ENCODE results near the gene MARCHF3.
"Not testable (repeated sequence)": the region's sequence is repeated elsewhere in the genome, so short reads cannot be mapped to it uniquely, and the experiment has no call there.

MARCHF3 gene

DNA sequence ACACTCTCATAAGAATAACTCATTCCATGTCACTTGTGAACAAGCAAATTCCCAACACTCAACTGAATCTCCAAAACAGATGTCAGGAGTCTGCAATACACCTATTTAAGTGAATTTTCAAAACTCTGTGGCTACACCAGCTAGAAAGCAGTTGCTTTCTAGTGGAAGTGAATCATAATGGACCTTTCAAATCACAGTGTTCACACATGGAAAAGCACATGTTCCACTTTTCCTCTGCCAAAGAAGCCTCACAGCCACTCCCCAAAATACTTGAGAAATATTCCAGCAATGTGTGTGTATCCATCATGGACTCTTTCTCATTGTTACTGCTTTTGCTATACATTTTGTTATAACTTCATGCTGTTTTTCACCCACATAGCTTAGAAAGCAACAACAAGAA is 17.4 kb downstream of the MARCHF3 start:
- no peak for DNase-seq (ENCODE audit: low read depth in 3 of 3)

DNA sequence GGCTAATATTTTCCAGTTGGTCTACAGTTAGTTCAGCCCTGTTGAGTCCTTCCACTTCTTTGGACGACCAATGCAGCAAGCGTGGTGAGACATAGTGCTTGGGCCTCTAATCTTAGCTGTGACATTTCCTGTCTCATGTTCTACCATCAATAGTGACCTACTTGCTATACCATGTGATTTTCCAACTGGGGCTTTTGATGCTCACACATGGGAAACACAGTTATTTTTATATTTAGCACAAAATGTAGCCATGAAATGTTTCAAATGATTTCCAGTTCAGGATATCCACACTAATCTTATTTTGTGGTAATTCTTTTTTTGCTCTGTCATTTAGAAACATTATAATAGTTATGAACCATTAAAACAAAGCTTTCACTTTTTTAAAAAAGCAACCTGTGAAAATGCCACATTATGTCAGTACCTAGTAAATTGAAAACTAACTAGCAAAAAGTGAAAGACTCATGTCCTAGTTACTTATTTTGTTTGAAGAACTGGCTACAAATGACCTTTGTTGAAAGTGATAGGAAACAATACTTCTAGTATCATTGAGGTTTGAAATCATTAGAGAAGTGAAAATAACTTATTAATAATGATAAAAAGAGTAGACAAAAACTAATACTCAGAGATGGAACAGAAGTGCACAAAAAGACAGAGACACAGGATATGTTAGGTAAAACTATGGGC is 18.3 kb downstream of the MARCHF3 start:
- DNase-seq (ENCODE audit: low read depth in 3 of 3), result no peak

DNA sequence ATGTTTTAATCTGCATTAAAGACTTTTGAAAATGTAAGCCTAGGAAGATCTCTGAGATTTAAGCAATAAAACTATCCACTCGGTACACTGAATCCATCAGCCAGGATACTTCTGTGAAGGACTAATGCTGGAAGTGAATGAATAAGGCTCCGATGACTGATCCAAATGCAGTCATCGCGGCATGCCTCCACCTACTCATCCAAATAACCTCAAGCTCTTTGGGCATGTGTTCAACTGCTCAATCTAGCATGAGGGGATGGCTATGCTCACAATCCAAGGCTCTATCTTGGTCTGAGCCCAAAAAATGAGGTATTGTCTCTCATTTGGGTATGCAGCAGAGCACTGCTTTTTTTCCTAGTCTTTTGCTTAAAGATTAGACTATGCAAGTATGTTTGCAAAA is 19.2 kb downstream of the MARCHF3 start:
- DNase-seq (ENCODE audit: low read depth in 3 of 3), result no peak

DNA sequence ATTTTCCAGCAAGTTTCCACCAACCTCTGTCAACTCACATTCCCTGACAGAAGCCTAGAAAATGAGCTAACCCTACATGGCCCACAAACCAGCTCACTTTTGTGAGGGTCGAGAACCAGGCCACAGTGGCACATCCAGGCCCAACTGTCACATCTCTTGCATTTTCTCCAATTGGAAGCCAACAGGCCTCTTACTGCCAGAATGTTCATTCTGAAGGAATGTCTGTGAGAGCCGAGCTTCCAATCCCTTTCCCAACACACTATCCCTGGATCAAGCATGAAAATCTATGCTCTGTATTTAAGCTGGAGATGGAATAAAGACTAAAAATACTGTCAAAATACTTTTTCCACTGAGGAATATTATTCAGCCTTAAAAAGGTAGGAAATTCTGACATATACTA is 20.0 kb downstream of the MARCHF3 start:
- no peak for DNase-seq (ENCODE audit: low read depth in 3 of 3)

DNA sequence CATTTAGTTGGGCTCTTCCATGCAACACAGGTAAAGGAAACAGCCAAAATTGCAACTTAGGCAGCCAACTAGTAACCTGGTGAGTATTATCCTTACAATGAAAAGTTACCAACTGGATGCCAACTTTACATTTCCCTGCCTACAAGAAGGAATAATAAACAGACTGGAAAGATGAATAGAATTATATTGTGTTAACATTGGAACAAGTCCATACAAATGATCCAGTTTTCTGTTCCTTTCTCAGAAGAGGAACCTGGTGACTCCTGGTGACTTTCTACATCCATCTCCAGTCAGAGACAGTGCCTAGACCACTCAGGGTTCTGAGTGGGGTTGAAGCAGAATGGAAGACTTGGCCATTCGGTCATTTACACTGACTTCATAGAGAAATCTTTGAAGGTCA is 20.6 kb downstream of the MARCHF3 start:
- DNase-seq (ENCODE audit: low read depth in 3 of 3), result no peak

DNA sequence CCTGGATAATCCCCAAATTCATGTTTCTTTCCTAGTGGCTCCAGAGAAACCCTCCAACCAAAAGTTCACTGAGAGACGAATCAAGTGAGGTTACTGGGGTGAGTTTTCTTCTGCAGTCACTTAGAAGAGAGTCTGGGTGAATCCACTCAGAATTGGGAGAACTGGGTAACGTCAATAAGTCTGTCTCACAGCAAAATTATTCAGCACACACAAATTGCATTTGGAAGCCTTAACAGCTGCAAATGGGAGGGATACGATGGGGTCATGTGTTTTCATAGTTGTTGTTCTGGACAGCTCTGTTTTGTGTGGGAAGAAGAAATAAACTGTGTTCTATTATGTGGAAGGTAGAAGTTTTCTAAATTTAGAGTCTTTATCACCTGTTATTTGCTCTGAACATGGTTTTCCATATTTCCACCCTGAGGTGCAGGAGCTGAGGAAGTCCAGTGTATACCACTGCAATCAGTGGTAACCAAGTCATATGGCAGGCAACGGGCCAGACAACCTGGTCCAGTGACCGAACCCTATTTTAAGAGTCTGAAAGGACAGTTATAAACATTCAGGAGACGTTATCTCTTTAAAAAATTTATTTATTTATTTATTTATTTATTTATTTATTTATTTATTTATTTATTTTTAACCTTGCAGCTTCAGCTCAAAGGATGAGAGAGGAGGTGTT is 21.9 kb downstream of the MARCHF3 start:
- DNase-seq (ENCODE audit: low read depth in 3 of 3), result no peak

DNA sequence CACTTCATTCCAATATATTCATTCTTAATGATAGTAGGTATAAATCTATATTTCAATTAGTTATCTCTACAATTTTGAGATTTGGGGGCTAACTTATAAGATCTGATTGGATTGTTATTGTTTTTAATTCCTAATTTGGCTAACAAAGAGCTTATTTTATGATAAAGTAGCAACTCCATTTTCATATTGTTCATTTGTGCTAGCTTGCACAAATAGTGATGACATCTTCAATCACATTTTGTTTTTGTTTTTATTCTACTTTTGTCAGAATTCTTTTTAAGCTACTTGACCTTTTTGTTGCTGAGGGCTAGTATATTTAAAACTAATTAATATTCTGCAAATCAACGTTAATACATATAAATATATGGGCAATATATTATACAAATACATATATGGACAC is 22.8 kb downstream of the MARCHF3 start:
- no peak for DNase-seq (ENCODE audit: low read depth in 3 of 3)

DNA sequence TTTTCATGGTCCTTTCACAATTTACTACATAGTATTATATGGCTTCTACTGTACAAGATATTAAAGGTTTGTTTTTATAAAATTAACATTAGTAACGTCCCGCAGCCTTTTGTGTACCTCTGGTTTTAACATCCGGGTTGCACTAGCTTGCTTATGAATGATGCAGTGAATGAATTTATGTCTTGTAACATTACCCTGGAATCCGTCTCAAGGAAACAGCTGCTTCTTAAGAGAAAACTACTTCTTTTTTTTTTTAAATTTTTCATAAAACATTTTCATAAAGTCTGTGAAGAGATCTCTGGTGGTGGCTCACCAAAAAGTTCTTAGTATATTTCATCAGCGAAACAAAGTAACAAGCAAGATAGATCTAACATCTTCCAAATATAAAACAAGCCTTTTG is 23.6 kb downstream of the MARCHF3 start:
- DNase-seq (ENCODE audit: low read depth in 3 of 3), result no peak

DNA sequence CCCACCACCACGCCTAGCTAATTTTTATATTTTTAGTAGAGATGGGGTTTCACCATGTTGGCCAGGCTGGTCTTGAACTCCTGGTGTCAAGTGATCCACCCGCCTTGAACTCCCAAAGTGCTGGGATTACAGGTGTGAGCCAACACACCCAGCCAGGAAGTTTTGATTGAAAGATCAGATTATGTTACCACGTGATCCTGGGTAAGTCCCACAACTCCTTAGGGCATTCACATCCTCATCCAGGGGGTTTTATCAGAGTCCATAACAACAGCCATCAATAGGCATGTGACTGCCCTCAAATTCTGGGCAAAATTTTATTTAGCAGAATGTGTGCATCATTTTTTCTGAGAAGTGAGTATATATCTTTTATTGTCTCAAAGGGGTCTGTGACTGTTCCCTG is 25.1 kb downstream of the MARCHF3 start:
- not testable (repeated sequence) for DNase-seq (ENCODE audit: low read depth in 3 of 3)

DNA sequence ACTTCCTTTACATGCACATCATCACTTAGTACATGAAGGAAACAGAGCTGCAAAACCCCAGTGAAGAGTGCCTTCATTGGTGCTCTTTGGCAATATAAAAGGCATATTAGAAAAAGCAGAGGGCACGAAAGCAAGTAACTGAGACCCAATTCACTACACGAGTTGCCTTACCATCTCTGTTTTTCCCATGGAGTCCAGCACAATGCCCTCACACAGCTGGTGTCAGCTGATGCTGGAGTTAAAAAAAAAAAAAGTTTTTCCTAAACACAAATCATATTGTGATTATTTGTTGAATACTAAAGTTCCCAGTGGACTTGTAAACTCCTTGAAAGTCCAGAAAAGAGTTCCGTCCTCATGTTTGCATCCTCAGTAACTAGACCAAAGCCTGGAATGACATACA is 25.6 kb downstream of the MARCHF3 start:
- no peak for DNase-seq (ENCODE audit: low read depth in 3 of 3)

DNA sequence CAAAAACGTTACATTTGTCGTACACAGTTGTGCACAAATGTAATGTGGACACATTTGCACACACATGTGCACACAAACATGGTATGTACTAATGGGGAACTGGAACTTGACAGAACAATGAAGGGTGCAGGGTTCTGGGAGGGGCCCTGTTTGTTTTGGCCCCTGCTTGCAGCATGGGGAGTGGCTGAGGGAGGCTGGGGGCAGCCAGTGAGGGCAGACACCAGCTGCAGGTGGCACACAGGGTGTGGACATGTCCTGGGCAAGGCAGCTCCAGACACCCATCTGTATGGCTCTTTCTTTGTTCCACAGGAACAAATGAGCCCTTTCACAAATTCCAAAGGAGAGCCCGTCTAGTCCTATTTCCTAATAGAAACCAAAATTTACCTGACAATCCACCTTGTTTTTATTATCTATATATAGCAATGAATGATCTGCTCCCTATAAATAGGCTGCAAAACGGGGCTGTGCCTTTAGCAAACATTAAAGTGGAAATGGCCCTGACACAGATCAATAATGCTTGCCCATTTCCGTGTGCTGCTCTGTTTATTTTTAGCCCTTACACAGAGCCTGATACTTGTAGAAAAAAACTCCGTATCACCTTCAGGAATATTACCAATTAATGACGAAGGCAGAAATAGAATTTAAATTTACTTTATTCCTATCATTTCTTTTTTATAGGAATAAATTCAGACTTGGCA is 26.4 kb downstream of the MARCHF3 start:
- no peak for DNase-seq (ENCODE audit: low read depth in 3 of 3)

DNA sequence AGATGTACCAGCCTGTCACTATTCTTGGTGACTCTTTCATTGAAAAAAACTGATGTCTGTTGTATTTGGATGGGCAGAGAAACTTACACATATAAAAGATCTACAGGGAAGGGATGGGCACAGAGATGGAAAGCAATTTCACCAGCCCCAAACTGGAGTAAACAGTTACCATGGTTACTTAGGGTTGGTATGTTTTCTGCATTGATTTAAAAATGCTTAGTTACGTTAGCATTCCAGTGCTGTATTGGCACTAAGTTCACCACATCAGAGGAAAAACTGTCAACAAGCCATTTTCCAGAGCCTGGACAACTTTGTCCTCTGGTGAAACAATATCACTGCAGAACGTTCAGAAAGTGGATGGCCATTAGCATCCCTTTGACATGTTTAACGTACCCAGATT is 28.0 kb downstream of the MARCHF3 start:
- no peak for DNase-seq (ENCODE audit: low read depth in 3 of 3)

DNA sequence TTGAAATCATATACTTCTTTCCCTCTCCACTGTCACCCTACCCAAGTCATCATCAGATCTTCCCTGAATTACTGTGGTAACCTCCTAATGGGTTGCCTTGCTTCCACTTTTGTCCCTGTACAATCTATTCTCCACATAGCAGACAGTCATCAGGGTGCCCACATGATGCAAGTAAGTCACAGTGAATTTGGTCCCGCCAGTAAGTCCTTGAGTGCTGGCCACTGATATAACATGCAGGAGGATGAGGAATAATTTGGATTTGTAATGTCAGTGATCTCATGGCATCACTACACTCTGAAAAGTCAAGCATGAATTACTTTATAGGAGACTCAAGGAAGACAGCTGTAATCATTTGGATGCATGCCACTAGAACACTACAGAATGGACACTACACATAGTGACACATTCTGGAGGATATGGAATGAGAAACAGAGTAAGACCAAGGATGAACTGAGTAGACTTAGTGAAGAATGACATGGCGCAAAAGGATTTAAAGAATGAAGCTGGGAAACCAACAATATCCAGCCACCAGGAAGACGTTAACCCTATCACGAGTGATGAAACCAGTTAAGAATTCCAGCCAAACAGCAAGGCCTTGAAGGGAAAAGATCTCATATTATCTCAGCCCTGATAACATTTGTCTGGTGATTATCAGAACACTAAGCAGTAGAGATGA is 28.6 kb downstream of the MARCHF3 start:
- no peak for DNase-seq (ENCODE audit: low read depth in 3 of 3)

DNA sequence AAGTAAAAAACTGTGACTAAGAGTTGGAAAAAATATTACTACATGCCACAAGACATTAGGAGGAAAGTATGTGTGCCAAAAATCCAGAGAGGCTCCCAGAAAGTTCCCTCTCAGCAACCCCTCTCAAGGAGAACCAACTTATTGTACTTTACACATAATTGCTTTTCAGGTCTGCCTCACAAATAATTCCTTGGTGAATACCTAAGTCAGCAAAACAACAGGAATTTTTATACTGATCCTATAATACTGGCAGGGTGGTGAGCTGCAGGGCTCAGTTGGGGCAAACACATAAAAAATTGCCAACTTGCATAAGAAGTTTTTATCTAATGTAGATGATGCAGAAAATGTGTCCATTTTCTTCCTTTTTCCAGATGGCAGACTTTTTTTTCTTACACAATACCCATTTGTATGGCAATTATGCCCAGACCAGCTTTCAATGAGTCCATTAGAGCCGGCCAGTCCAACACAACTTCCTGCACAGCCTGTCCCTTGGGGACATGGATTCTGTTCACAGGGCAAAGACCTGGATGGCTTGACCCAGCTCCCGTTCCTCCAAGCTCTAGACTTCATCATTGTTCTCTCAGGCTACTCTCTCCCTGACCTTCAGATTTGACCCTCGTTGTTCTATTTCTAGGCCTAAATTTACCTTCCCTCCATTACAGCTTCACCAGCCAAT is 31.3 kb downstream of the MARCHF3 start:
- DNase-seq (ENCODE audit: low read depth in 3 of 3), result no peak

DNA sequence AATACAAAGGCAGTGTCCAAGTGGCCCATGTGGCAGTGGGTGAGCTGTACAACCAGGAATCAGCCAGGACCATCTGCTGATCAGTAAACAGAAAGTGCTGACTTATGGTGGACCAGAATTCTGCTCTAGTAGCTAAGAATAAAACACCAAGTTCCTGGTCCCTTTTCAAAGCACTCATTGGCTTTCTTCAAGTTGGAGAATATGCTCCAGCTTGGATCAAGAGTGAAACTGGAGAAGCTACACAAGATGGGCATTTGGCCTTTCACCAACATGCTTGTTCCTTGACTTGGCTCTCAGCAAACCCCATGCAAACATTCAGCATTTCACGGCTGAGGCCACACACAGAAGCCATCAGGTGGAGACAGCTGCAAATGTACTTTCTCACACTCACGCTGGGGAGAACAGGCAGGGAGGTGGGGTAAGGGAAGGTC is 32.1 kb downstream of the MARCHF3 start:
- DNase-seq (ENCODE audit: low read depth in 3 of 3), result no peak

DNA sequence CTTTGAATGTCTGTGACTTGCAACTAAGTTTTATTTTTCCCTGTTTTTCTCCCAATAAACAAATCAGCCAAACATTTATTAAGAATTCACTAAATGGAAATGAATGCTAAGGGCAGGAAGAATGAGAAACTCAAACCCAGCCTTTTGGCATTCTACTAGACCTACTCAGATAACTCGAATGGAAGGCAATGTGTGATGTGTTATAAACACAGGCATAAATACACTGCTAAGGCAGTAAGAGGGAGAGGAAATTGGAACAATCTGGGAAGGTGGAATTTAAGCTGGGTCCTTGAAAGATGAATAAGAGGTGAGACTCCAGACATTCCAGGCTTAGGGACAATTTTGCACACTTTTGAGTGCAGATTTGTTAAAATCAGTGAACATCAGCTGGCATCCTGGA is 34.7 kb downstream of the MARCHF3 start:
- DNase-seq (ENCODE audit: low read depth in 3 of 3), result no peak

DNA sequence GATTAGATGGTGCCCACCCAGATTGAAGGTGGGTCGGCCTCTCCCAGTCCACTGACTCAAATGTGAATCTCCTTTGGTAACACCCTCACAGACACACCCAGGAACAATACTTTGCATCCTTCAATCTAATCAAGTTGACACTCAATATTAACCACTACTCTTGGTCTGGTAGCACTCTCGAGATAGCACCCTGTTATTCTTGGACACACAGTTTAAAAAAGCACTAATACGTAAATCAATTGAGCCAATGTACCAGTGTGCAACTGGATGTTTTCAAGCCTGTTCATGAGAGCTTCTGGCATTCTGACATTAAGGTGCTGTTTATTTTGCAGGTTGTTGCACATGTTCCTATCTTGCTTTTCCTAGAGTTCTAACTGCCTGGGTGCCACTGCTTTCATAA is 35.3 kb downstream of the MARCHF3 start:
- no peak for DNase-seq (ENCODE audit: low read depth in 3 of 3)

DNA sequence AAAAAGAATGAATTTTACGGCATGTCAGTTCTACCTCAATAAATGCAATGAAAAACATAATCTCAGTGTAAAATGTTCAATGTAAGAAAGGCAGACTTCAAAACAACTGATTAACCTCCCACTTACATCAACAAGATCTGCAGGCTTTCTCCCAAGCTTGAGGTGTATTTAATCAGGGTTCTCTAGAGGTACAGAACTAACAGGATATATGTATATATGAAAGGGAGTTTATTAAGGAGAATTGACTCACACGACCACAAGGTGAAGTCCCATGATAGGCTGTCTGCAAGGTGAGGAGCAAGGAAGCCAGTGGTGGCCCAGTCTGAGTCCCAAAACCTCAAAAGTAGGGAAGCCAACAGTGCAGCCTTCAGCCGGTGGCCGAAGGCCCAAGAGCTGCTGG is 35.9 kb downstream of the MARCHF3 start:
- DNase-seq (ENCODE audit: low read depth in 3 of 3), result no peak

DNA sequence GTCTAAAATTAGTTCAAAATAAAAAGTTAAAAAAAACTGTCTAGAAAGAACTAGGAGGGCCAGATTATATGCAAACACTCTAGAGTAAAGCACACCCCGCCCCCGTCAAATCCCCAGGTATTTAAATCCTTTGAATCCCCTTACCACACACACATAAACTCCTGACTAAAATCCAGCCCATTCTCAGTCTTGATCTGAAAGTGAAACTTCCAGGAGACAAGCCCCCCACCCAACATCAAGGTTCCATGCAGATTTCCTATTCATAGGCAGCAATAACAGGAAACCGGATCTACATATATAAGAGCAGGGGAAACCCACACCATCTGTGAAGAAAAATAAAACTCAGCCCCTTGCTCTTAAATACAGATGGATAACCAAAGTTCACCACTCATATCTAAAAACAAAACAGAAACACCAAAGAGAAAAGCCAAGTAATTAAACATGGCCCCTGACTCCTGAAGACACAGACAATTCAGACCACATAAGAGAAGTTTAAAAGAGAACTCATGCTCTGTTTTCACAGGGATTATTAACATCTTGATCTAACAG is 42.3 kb downstream of the MARCHF3 start:
- no peak for DNase-seq (ENCODE audit: low read depth in 3 of 3)

DNA sequence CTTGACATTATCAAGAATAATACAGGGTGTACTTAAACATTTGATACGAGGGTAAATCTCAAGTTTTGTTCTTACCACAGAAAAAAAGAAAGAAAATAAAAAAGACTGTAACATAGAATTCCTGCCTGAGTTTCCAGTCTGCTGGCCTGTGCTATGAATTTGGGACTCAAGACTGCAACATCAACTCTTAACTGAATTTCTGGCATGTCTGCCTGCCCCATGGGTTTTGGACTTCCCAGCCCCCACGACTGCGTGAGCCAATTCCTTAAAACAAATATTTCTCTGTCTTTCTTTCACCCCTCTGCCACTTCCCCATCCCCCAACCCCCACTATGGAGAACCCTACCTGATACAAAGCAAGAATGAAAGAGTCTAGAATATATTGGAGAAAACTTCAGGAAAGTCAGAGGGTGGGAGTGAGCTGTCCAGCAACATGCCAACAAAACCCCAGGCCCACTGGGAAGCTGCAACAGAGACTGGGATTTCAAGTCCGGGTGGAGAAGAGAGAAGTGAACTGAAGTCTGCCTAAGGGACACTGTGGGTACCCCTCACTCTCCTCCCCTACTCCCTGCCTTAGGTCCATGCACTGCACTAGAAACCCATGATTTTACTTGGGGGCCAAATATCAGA is 43.0 kb downstream of the MARCHF3 start:
- no peak for DNase-seq (ENCODE audit: low read depth in 3 of 3)

DNA sequence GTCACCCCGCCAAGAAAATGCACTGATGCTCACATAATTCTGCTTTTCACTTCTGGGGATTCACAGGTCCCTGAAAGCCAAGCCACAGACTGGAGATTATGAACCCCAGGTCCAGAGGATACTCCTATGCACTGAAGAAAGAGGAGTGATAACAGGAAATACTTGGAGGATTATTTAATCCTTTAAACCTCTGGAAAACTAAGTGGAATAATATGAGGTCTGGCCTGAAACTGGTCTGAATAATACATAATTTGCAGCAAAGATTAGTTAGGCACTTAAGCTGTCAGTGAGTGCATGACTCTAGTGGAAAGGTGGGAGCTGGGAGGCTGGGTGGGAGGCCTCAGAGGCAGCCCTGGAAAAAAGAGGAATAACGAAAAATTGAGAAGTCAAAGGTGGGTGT is 45.7 kb downstream of the MARCHF3 start:
- DNase-seq (ENCODE audit: low read depth in 3 of 3), result no peak
